Adrenal gland (tissue), 12 donors: ENCODE measurements around the gene MPG. TPM values are rescaled to one million over a fixed set of nuclear protein-coding genes. Genes with fewer than 3 reads are reported as not detected.

Experiments used
- DNase-seq, 7 donors: peaks; one replicate each; pipeline ENCODE4 v3.0.0-alpha.2; 2019 to 2020
- H3K27ac ChIP-seq, 5 donors: fragments of 200-600 bp; sonication (generic) in 4 of 5; 1 replicate in 3 of 5; 2 replicates in 2 of 5; pipeline versions ENCODE4 v1.5.1 to v1.8.0; 2016 to 2020; ENCODE audit warnings: mild to moderate bottlenecking in 1 of 5
- H3K27me3 ChIP-seq: fragments of 200-600 bp; 2 replicates; pipeline ENCODE4 v1.8.0; 2021
- H3K36me3 ChIP-seq, 2 donors: fragments of 200-600 bp; replicated peaks in 1 of 2; 1 replicate in 1 of 2; 2 replicates in 1 of 2; pipeline versions ENCODE4 v1.5.1 to v1.8.0; 2018 to 2022
- H3K4me1 ChIP-seq, 2 donors: fragments of 200-600 bp; replicated peaks in 1 of 2; 1 replicate in 1 of 2; 2 replicates in 1 of 2; pipeline versions ENCODE4 v1.5.1 to v1.8.0; 2018 to 2021
- H3K4me3 ChIP-seq, 4 donors: fragments of 200-600 bp; sonication (generic) in 3 of 4; one replicate each; pipeline ENCODE4 v1.5.1; 2016 to 2018
- H3K9me3 ChIP-seq, 3 donors: fragments of 200-600 bp; sonication (generic) in 1 of 3; replicated peaks in 1 of 3; 1 replicate in 2 of 3; 2 replicates in 1 of 3; pipeline versions ENCODE4 v1.5.1 to v1.8.0; 2016 to 2021
- POLR2A ChIP-seq, 2 donors: fragments of 450-650 bp; IDR thresholded peaks; one replicate each; pipeline ENCODE4 v1.6.1; 2017; ENCODE audit warnings: antibody characterized with exemption in 2 of 2, mild to moderate bottlenecking in 2 of 2, moderate library complexity in 1 of 2
- WGBS, 4 donors: extraction: QIAGEN DNeasy Blood & Tissue Kit in 2 of 4; methylation state at CpG; one replicate each; pipeline versions ENCODE4 v1.1.5 to v1.1.7; 2013 to 2017; 5-methylcytosine and 5-hydroxymethylcytosine counted together
- intact Hi-C, 2 donors: fragments of 100-400 bp; cut with DNase I; formaldehyde crosslinking; loops; one replicate each; pipeline versions ENCODE4 v1.14.1 to v1.15.0; 2022 to 2023
- polyA plus RNA-seq, 3 donors: library from polyadenylated mRNA; stranded (reverse); fragments of 200-250 nt in 2 of 3; fragments of 350-450 nt in 1 of 3; fragmentation: Illumina TruSeq in 1 of 3; extraction: RNeasy Lipid Tissue Mini Kit (QIAGEN cat#74804) in 1 of 3; gene quantifications; one replicate each; pipeline ENCODE4 v1.2.3, GENCODE V29; 2013 to 2014
- total RNA-seq, 9 donors: library from RNA; depleted of rRNA in 4 of 9; stranded (reverse); fragments of >200 nt in 4 of 9; fragments of 120-200 nt in 1 of 9; fragmentation: NEBNext Ultra II Directional in 1 of 9; extraction: Animal tissue kit (Norgen Biotek cat#: 25700) in 1 of 9; gene quantifications; one replicate each; pipeline versions ENCODE4 v1.1.0 to v1.2.4, GENCODE V29; 2013 to 2023
- TF ChIP-seq, protein P1 (sequence below), 6 experiments: fragments of 450-650 bp in 4 of 6; fragments of 200-600 bp in 2 of 6; sonication (generic) in 1 of 6; IDR thresholded peaks; 1 replicate in 5 of 6; 2 replicates in 1 of 6; pipeline versions ENCODE4 v1.5.1 to v1.8.0; 2016 to 2021; ENCODE audit warnings: antibody characterized with exemption in 6 of 6, mild to moderate bottlenecking in 2 of 6, moderate library complexity in 1 of 6
- donor health status: healthy with polysubstance abuse.
- donor health status: Bipolar disorder and iron deficiency.
- donor health status: DM: yes; HTN: yes; CAD: no.
- donor health status: DM: no; HTN: no; CAD: no.
- donor health status: DM: no; HTN: no; CAD: no.
- donor health status: DM: yes; HTN: yes; CAD: no.

The MPG gene
- total and polyA plus RNA-seq, 12 donors = 5.0 to 207 (median 91.3) TPM

GRCh38 chr16:42069-42457, 36.0 kb upstream of the MPG start:
- Histone ChIP-seq H3K27ac (no peak overlapping the region), H3K27me3 (no peaks in the 10 kb centered on the region), H3K9me3 (no peaks in the 10 kb centered on the region), H3K4me1 (no peaks in the 10 kb centered on the region), H3K4me3 (no peak overlapping the region), H3K36me3 (peaks cover 0 to 18% of the 10 kb centered on the region in 2 donors)
- TF ChIP-seq, protein P1, sequence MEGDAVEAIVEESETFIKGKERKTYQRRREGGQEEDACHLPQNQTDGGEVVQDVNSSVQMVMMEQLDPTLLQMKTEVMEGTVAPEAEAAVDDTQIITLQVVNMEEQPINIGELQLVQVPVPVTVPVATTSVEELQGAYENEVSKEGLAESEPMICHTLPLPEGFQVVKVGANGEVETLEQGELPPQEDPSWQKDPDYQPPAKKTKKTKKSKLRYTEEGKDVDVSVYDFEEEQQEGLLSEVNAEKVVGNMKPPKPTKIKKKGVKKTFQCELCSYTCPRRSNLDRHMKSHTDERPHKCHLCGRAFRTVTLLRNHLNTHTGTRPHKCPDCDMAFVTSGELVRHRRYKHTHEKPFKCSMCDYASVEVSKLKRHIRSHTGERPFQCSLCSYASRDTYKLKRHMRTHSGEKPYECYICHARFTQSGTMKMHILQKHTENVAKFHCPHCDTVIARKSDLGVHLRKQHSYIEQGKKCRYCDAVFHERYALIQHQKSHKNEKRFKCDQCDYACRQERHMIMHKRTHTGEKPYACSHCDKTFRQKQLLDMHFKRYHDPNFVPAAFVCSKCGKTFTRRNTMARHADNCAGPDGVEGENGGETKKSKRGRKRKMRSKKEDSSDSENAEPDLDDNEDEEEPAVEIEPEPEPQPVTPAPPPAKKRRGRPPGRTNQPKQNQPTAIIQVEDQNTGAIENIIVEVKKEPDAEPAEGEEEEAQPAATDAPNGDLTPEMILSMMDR (IDR thresholded peaks at IDR 0.05) = no peak
- TF ChIP-seq POLR2A (IDR thresholded peaks at IDR 0.05) = no peak
- no peak for DNase-seq
- intact Hi-C loops = no loop called here
- 88 to 94% (median 90%) methylated on average over 11 of the region's 11 CpGs for WGBS, 4 donors

DNA sequence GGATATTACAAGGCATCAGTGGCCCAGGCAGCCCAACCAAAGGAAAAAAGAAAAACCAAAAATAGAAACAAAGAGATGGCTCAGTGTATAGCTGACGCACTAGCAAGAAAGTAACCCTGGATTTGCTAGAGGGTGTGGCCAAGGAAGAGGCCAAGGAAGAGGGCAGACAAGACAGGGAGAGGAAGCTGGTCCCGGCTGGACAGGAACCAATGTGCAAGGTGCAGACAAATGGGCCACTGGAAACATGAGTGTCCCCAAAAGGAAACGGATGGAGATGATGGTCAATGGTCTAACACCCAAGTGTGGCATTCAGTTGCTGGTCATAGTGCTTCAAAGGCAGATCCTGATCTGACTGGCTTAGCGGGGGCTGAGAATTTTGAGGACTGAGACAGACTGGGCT, 35.3 kb upstream of the MPG start:
- 84 to 93% (median 87%) methylated on average over 4 of the region's 4 CpGs for WGBS, 4 donors
- Histone ChIP-seq H3K27me3 (no peaks in the 10 kb centered on the region), H3K27ac (no peak overlapping the region), H3K4me3 (no peak overlapping the region), H3K9me3 (no peaks in the 10 kb centered on the region), H3K4me1 (no peaks in the 10 kb centered on the region), H3K36me3 (peaks cover 0 to 21% of the 10 kb centered on the region in 2 donors)
- DNase-seq = peak in 1 of 7 donors; percentile 11
- TF ChIP-seq, protein P1 (IDR thresholded peaks at IDR 0.05) = no peak
- TF ChIP-seq POLR2A (IDR thresholded peaks at IDR 0.05) = no peak
- intact Hi-C loops = no loop called here

DNA sequence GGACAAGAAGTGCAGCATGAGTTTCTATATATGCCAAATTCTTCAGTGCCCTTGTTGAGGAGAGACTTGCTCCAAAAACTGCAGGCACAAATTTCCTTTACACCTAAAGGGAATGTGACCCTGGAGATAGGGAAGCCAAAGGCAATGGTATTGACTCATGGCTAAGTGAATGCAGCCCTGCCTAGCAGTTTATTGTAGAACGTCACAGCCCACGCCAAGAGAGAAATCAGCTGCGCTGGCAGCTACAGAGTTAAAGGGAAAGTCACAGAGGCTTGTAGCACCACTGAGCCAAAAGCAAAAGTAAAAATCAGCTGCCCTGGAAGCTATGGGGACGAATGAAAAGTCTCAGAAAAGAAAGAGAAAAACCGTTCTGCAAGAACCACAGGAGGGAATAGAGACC, 34.7 kb upstream of the MPG start:
- no peak for TF ChIP-seq POLR2A (IDR thresholded peaks at IDR 0.05)
- TF ChIP-seq, protein P1 (IDR thresholded peaks at IDR 0.05) = no peak
- Histone ChIP-seq H3K27ac (no peak overlapping the region), H3K9me3 (no peaks in the 10 kb centered on the region), H3K4me3 (no peak overlapping the region), H3K36me3 (peaks cover 0 to 21% of the 10 kb centered on the region in 2 donors), H3K27me3 (no peaks in the 10 kb centered on the region), H3K4me1 (no peaks in the 10 kb centered on the region)
- 72 to 86% (median 81%) methylated on average over 5 of the region's 5 CpGs for WGBS, 4 donors
- DNase-seq = peak in 1 of 7 donors; percentile 2
- intact Hi-C loops = no loop called here

- H3K4me3 ChIP-seq = no peak overlapping the region
- no peaks in the 10 kb centered on the region for H3K9me3 ChIP-seq
- no peak for TF ChIP-seq POLR2A (IDR thresholded peaks at IDR 0.05)
- TF ChIP-seq, protein P1 (IDR thresholded peaks at IDR 0.05) = no peak
- 94 to 98% (median 95%) methylated on average over 8 of the region's 8 CpGs for WGBS, 4 donors
- intact Hi-C loops = no loop called here
- H3K27me3 ChIP-seq = no peaks in the 10 kb centered on the region
- H3K27ac ChIP-seq = no peak overlapping the region
- peak in 1 of 7 donors; percentile 2 for DNase-seq
- H3K4me1 ChIP-seq = no peaks in the 10 kb centered on the region
- H3K36me3 ChIP-seq = peaks cover 0 to 21% of the 10 kb centered on the region in 2 donors
Observed at GRCh38 chr16:44655-45054, 33.4 kb upstream of the MPG start.
